Gastroesophageal sphincter (tissue), 4 donors: ENCODE data around the gene WNT7B. TPM values are rescaled to one million over a fixed set of nuclear protein-coding genes. Genes with fewer than 3 reads are reported as not detected.

Experiments
- ATAC-seq: fragments of 150-250 bp; one replicate; pipeline ENCODE4 v1.9.1; 2016; ENCODE audit warnings: mild to moderate bottlenecking, moderate library complexity
- H3K27ac ChIP-seq, 4 donors: fragments of 200-600 bp; sonication (generic) in 3 of 4; 1 replicate in 3 of 4; 2 replicates in 1 of 4; pipeline ENCODE4 v1.5.1; 2016 to 2019
- H3K27me3 ChIP-seq: fragments of 200-600 bp; sonication (generic); one replicate; pipeline ENCODE4 v1.5.1; 2019
- H3K36me3 ChIP-seq, 2 donors: fragments of 200-600 bp; sonication (generic); one replicate each; pipeline ENCODE4 v1.5.1; 2019; ENCODE audit warnings: control low read depth in 1 of 2
- H3K4me1 ChIP-seq, 3 donors: fragments of 200-600 bp; sonication (generic); 1 replicate in 2 of 3; 2 replicates in 1 of 3; pipeline ENCODE4 v1.5.1; 2016 to 2019; ENCODE audit warnings: control low read depth in 2 of 3
- H3K4me3 ChIP-seq, 2 donors: fragments of 200-600 bp; sonication (generic); one replicate each; pipeline ENCODE4 v1.5.1; 2019; ENCODE audit warnings: mild to moderate bottlenecking in 1 of 2, moderate library complexity in 1 of 2
- H3K9me3 ChIP-seq, 3 donors: fragments of 200-600 bp; sonication (generic); one replicate each; pipeline ENCODE4 v1.5.1; 2017 to 2019; ENCODE audit warnings: control low read depth in 2 of 3
- EP300 ChIP-seq: sonication (generic); formaldehyde crosslinking; IDR thresholded peaks from one replicate; pipeline ENCODE4 v1.6.1; 2017; ENCODE audit warnings: antibody characterized with exemption, mild to moderate bottlenecking
- POLR2A ChIP-seq, 2 donors: fragments of 450-650 bp; IDR thresholded peaks; one replicate each; pipeline ENCODE4 v1.6.1; 2017; ENCODE audit warnings: antibody characterized with exemption in 2 of 2, mild to moderate bottlenecking in 2 of 2, moderate library complexity in 1 of 2
- POLR2AphosphoS5 ChIP-seq: sonication (generic); formaldehyde crosslinking; IDR thresholded peaks from one replicate; pipeline ENCODE4 v1.6.1; 2017; ENCODE audit warnings: antibody characterized with exemption
- WGBS, 2 donors: methylation state at CpG; one replicate each; pipeline ENCODE4 v1.1.5; 2018; ENCODE audit warnings: low coverage in 1 of 2; 5-methylcytosine and 5-hydroxymethylcytosine counted together
- total RNA-seq, 4 donors: library from RNA; depleted of rRNA; stranded (reverse); fragments of >200 nt; gene quantifications; one replicate each; pipeline ENCODE4 v1.1.0, GENCODE V29; 2016
- TF ChIP-seq, protein P1 (sequence below), 4 experiments: fragments of 200-600 bp in 2 of 4; fragments of 450-650 bp in 2 of 4; sonication (generic) in 1 of 4; IDR thresholded peaks; one replicate each; pipeline ENCODE4 v1.5.1; 2017 to 2019; ENCODE audit warnings: antibody characterized with exemption in 4 of 4, mild to moderate bottlenecking in 2 of 4, moderate library complexity in 2 of 4

The WNT7B gene
- total RNA-seq, 4 donors from 2014 or later, result 1.2 TPM; not detected in 3

DNA sequence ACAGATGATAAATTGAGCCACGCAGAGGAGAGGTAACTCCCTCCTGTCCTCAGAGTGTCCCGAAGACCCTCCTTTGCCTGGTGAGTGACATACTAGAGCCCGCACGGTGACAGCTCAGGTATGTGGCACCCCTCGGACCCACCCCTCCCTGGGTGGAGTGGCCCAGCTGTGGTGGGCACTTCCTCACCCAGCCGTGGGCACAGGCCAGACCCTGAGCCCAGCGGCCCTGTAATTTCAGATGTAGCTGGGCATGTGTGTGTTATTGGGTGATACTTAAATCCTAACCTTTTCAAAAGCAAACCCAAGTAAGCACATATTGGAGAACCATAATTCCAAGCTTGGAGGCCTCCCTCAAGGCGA is 93.2 kb downstream of the WNT7B start:
- no peak overlapping the region for H3K27ac ChIP-seq
- ATAC-seq, result no peak
- H3K9me3 ChIP-seq, result no peaks in the 10 kb centered on the region
- no peaks in the 10 kb centered on the region for H3K36me3 ChIP-seq
- H3K27me3 ChIP-seq, result peaks cover 94% of the 10 kb centered on the region
- peaks cover 0 to 18% (median 2%) of the 10 kb centered on the region in 3 donors for H3K4me1 ChIP-seq
- WGBS, 2 donors, result 100% methylated on average over 4 of the region's 8 CpGs; no CpG with 5 or more reads in 1 of the 2 donors
- TF ChIP-seq, protein P1, sequence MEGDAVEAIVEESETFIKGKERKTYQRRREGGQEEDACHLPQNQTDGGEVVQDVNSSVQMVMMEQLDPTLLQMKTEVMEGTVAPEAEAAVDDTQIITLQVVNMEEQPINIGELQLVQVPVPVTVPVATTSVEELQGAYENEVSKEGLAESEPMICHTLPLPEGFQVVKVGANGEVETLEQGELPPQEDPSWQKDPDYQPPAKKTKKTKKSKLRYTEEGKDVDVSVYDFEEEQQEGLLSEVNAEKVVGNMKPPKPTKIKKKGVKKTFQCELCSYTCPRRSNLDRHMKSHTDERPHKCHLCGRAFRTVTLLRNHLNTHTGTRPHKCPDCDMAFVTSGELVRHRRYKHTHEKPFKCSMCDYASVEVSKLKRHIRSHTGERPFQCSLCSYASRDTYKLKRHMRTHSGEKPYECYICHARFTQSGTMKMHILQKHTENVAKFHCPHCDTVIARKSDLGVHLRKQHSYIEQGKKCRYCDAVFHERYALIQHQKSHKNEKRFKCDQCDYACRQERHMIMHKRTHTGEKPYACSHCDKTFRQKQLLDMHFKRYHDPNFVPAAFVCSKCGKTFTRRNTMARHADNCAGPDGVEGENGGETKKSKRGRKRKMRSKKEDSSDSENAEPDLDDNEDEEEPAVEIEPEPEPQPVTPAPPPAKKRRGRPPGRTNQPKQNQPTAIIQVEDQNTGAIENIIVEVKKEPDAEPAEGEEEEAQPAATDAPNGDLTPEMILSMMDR (IDR thresholded peaks at IDR 0.05), result no peak
- no peak for TF ChIP-seq EP300
- TF ChIP-seq POLR2AphosphoS5, result no peak
- no peak for TF ChIP-seq POLR2A (IDR thresholded peaks at IDR 0.05)
- H3K4me3 ChIP-seq, result no peak overlapping the region

- ATAC-seq, result no peak
- Histone ChIP-seq H3K27me3 (peaks cover 94% of the 10 kb centered on the region), H3K36me3 (no peaks in the 10 kb centered on the region), H3K4me1 (peaks cover 0 to 18% (median 2%) of the 10 kb centered on the region in 3 donors), H3K9me3 (no peaks in the 10 kb centered on the region), H3K27ac (no peak overlapping the region), H3K4me3 (no peak overlapping the region)
- TF ChIP-seq POLR2AphosphoS5, result no peak
- TF ChIP-seq, protein P1 (IDR thresholded peaks at IDR 0.05), result no peak
- no peak for TF ChIP-seq EP300
- TF ChIP-seq POLR2A (IDR thresholded peaks at IDR 0.05), result no peak
- 86 to 100% methylated on average over 4 to 10 of the region's 32 CpGs for WGBS, 2 donors
These were observed 93.8 kb downstream of the WNT7B start for GRCh38 chr22:45882881-45883810.

DNA sequence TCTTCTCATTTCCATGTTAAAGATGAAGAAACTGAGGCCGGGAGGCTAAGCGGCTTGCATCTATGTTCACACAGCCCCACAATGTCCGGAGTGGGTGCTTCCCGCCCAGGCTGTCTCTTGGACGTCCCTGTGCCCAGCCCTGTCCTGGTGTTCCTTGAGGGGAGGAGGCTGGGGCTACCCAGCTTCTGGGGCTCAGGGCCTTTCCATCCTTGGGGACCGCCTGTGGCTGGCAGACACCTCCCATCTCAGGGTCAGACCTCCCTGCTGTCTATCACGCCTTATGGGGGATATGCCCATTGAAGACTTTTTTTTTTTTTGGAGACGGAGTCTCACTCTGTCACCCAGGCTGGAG is 95.5 kb downstream of the WNT7B start:
- no peaks in the 10 kb centered on the region for H3K9me3 ChIP-seq
- 84 to 100% methylated on average over 2 to 4 of the region's 8 CpGs for WGBS, 2 donors
- no peaks in the 10 kb centered on the region for H3K36me3 ChIP-seq
- ATAC-seq, result no peak
- H3K27me3 ChIP-seq, result peaks cover 97% of the 10 kb centered on the region
- H3K27ac ChIP-seq, result no peak overlapping the region
- H3K4me3 ChIP-seq, result no peak overlapping the region
- TF ChIP-seq POLR2A (IDR thresholded peaks at IDR 0.05), result no peak
- TF ChIP-seq, protein P1 (IDR thresholded peaks at IDR 0.05), result no peak
- no peak for TF ChIP-seq POLR2AphosphoS5
- no peak for TF ChIP-seq EP300
- peaks cover 0 to 18% (median 2%) of the 10 kb centered on the region in 3 donors for H3K4me1 ChIP-seq

DNA sequence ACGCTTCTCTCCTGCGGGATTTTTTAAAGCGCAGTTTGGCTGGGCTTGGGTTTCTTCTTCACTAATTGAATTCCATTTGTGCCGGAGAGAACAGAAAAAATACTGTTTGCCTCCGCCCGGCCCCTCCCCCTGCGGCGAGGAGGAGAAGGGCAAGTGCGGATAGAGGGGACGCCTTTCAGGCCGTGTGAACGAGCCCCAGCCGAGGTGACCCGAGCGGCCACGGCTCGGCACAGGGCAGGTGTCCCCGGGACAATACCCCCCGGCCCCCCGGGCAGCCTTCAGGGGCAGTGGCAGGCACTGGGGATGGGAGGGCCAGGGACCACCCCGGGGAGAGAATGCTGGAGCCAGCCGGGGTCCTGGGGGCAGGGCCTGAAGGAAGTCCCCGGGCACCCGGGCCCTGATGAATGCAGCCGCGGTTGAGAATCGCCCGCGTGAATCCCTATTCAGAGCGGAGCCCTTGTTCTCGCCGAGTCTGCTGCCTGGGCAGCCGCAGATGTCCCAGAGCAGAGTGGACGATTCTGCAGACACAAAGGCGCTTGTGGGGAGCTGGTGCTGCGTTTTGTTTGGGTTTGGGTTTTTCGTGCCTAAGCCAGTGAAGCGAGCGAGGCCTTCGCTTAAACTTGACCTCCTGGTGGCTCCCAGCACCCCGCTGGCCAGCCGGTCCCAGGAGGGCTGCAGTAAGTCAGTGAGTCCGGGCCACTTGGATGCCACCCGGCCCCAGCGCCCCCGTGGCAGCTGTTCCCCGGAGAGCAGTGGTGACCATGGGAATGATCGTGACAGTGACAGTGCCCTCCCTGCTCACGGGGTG is 96.0 kb downstream of the WNT7B start:
- WGBS, 2 donors, result 24 to 33% methylated on average over 3 to 11 of the region's 49 CpGs

More for the DNA sequence above, 96.0 kb downstream of the WNT7B start:
- Histone ChIP-seq H3K9me3 (no peaks in the 10 kb centered on the region), H3K4me1 (peaks cover 0 to 18% (median 2%) of the 10 kb centered on the region in 3 donors), H3K27ac (no peak overlapping the region), H3K4me3 (peak overlapping the region in 1 of 2 donors; percentile 29), H3K27me3 (peaks cover 97% of the 10 kb centered on the region), H3K36me3 (no peaks in the 10 kb centered on the region)
- TF ChIP-seq, protein P1 (IDR thresholded peaks at IDR 0.05), result no peak
- no peak for TF ChIP-seq EP300
- TF ChIP-seq POLR2A (IDR thresholded peaks at IDR 0.05), result no peak
- TF ChIP-seq POLR2AphosphoS5, result no peak
- ATAC-seq, result no peak
